SU-DHL-6 (cell line): Measurements from ENCODE around the gene VAPA.

Experiments
- CTCF ChIP-seq: fragments of 200-600 bp; sonication (generic); IDR thresholded peaks from one replicate; pipeline ENCODE4 v1.5.1; 2017; ENCODE audit warnings: antibody characterized with exemption, mild to moderate bottlenecking, low read length, moderate library complexity; ENCODE audit not compliant: insufficient read depth, poor library complexity, severe bottlenecking
- EZH2phosphoT487 ChIP-seq: fragments of 200-600 bp; sonication (generic), shearing (Covaris generic); conservative IDR thresholded peaks from 2 replicates; pipeline ENCODE4 v1.6.1; 2018; ENCODE audit warnings: mild to moderate bottlenecking, antibody characterized with exemption, low read length, moderate library complexity, mixed read lengths

DNA sequence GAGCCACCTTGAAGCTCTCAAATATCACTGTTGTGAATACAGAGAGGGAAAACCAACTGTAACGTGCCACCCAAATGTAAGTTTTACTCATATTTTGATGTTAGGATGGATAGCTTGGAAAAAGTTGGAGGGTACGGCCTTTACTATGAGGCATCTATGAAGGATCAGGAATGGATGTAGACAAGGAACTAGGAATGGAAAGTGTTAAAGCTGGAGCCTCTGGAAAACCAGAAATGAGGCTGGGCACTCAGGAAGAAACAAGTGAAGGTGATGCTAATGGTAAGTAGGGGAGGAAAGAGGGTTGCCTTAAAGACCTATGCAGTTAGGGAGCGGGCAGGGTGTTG, 27.8 kb upstream of the VAPA start:
- TF ChIP-seq CTCF (no peak), EZH2phosphoT487 (no peak)
